HCT116 (cell line): ENCODE data around the gene CPSF2. TPM values are rescaled to one million over a fixed set of nuclear protein-coding genes. Genes with fewer than 3 reads are reported as not detected.

Source experiments
- ATAC-seq: fragments of 200-7000 bp; cut with Tn5 transposase; 2 replicates; pipeline ENCODE4 v1.9.1; 2020; ENCODE audit warnings: mild to moderate bottlenecking, moderate library complexity
- BruUV-seq: library from RNA; stranded (reverse); fragments of 400-500 nt; replicated peaks from 2 replicates; lab custom pipeline; 2021; lab: Mats Ljungman, UMichigan
- CTCF ChIA-PET: fragments of 300-600 bp; sonication (Branson Sonifier 250); formaldehyde crosslinking; loops from one replicate; lab custom pipeline; 2021; ENCODE audit warnings: antibody characterized with exemption; lab: Charles Lee
- POLR2A ChIA-PET: fragments of 300-600, 350-600 bp; sonication (Branson Sonifier 250); formaldehyde crosslinking; loops from one replicate; lab custom pipeline; 2021; ENCODE audit warnings: antibody characterized with exemption; lab: Charles Lee
- RAD21 ChIA-PET, 2 experiments: fragments of 300-600 bp; sonication (Branson Sonifier 250); formaldehyde crosslinking; loops; one replicate each; lab custom pipeline; 2023; ENCODE audit warnings: low total read pairs in 2 of 2; ENCODE audit not compliant: uncharacterized antibody in 2 of 2, unreplicated experiment in 2 of 2, low non-redundant PET in 1 of 2; lab: Charles Lee
- DNase-seq: peaks from one replicate; pipeline ENCODE4 v3.0.0-alpha.2; 2010; ENCODE audit warnings: low read depth, low spot score
- H2AFZ ChIP-seq: fragments of 200-600 bp; shearing (Covaris generic), sonication (generic); 2 replicates; pipeline ENCODE4 v1.6.1; 2017; ENCODE audit warnings: low read depth, mixed run types, mixed read lengths, antibody characterized with exemption, low read length; ENCODE audit not compliant: poor library complexity, severe bottlenecking
- H3K27ac ChIP-seq: 2 replicates; pipeline ENCODE4 v1.5.1; 2012; ENCODE audit warnings: low read depth, low read length
- H3K27me3 ChIP-seq: fragments of 200-600 bp; sonication (generic); 2 replicates; pipeline ENCODE4 v1.6.1; 2016; ENCODE audit warnings: mixed run types, low read length, mixed read lengths; ENCODE audit not compliant: insufficient read depth
- H3K36me3 ChIP-seq, 2 experiments: fragments of 200-500 bp in 1 of 2; fragments of 200-600 bp in 1 of 2; sonication (Bioruptor generic) in 1 of 2; sonication (generic) in 1 of 2; 2 replicates each; pipeline versions ENCODE4 v1.5.1 to v1.6.1; 2014 to 2016; ENCODE audit warnings: low read length in 2 of 2, inconsistent platforms in 1 of 2, mixed read lengths in 1 of 2, mixed run types in 1 of 2; ENCODE audit not compliant: insufficient read depth in 2 of 2, control insufficient read depth in 1 of 2
- H3K4me1 ChIP-seq, 2 experiments: fragments of 200-600 bp in 1 of 2; sonication (generic) in 1 of 2; 2 replicates each; pipeline versions ENCODE4 v1.5.1 to v1.6.1; 2012 to 2017; ENCODE audit warnings: low read length in 2 of 2, inconsistent platforms in 1 of 2, mild to moderate bottlenecking in 1 of 2, mixed read lengths in 1 of 2, mixed run types in 1 of 2, moderate library complexity in 1 of 2; ENCODE audit not compliant: insufficient read depth in 2 of 2, control insufficient read depth in 1 of 2
- H3K4me2 ChIP-seq: fragments of 200-600 bp; sonication (generic); 2 replicates; pipeline ENCODE4 v1.6.1; 2017; ENCODE audit warnings: mixed run types, low read length, mixed read lengths
- H3K4me3 ChIP-seq, 2 experiments: fragments of 200-600 bp in 1 of 2; sonication (generic) in 1 of 2; replicated peaks in 1 of 2; 2 replicates each; pipeline ENCODE4 v1.5.1; 2011 to 2016; ENCODE audit warnings: low read length in 2 of 2, control low read depth in 1 of 2, low read depth in 1 of 2, mild to moderate bottlenecking in 1 of 2, mixed read lengths in 1 of 2, mixed run types in 1 of 2
- H3K79me2 ChIP-seq: fragments of 200-600 bp; sonication (generic); 2 replicates; pipeline ENCODE4 v1.6.1; 2017; ENCODE audit warnings: mild to moderate bottlenecking, mixed run types, low read length, moderate library complexity, mixed read lengths; ENCODE audit not compliant: insufficient read depth
- H3K9ac ChIP-seq: fragments of 200-600 bp; sonication (generic); 2 replicates; pipeline ENCODE4 v1.6.1; 2016; ENCODE audit warnings: low read length, mixed read lengths
- H3K9me2 ChIP-seq: fragments of 200-600 bp; sonication (generic), shearing (Covaris generic); 2 replicates; pipeline ENCODE4 v1.6.1; 2017; ENCODE audit warnings: mixed run types, mild to moderate bottlenecking, moderate library complexity; ENCODE audit not compliant: insufficient read depth
- H3K9me3 ChIP-seq, 2 experiments: fragments of 200-500 bp in 1 of 2; fragments of 200-600 bp in 1 of 2; sonication (Bioruptor generic) in 1 of 2; sonication (generic) in 1 of 2; 2 replicates each; pipeline ENCODE4 v1.6.1; 2014 to 2017; ENCODE audit warnings: low read length in 2 of 2, mixed read lengths in 2 of 2, inconsistent platforms in 1 of 2, low read depth in 1 of 2, mild to moderate bottlenecking in 1 of 2, mixed run types in 1 of 2, moderate library complexity in 1 of 2; ENCODE audit not compliant: control insufficient read depth in 1 of 2, insufficient read depth in 1 of 2
- H4K20me1 ChIP-seq: fragments of 200-600 bp; sonication (generic), shearing (Covaris generic); 2 replicates; pipeline ENCODE4 v1.6.1; 2017; ENCODE audit warnings: mixed run types, mild to moderate bottlenecking, moderate library complexity; ENCODE audit not compliant: insufficient read depth
- ATF3 ChIP-seq: IDR thresholded peaks from 2 replicates; pipeline ENCODE4 v1.6.1; 2012
- CBX3 ChIP-seq: IDR thresholded peaks from 2 replicates; pipeline ENCODE4 v1.6.1; 2012; ENCODE audit warnings: low read depth
- ELF1 ChIP-seq: IDR thresholded peaks from 2 replicates; pipeline ENCODE4 v1.6.1; 2012; ENCODE audit warnings: low read depth, borderline replicate concordance
- FOSL1 ChIP-seq: IDR thresholded peaks from 2 replicates; pipeline ENCODE4 v1.6.1; 2012; ENCODE audit warnings: low read depth
- POLR2A ChIP-seq: IDR thresholded peaks from 2 replicates; pipeline ENCODE4 v1.7.0; 2011; ENCODE audit warnings: borderline replicate concordance; ENCODE audit not compliant: insufficient read depth, insufficient read length; ENCODE audit errors: extremely low read depth
- POLR2AphosphoS5 ChIP-seq: IDR thresholded peaks from 2 replicates; pipeline ENCODE4 v1.6.1; 2011; ENCODE audit warnings: mild to moderate bottlenecking, low read depth, low read length, moderate library complexity
- SIN3A ChIP-seq: IDR thresholded peaks from 2 replicates; pipeline ENCODE4 v1.6.1; 2012; ENCODE audit warnings: low read depth
- TCF7L2 ChIP-seq: IDR thresholded peaks from 2 replicates; pipeline ENCODE4 v1.7.0; 2011; ENCODE audit warnings: borderline replicate concordance, inconsistent platforms; ENCODE audit not compliant: insufficient read depth, insufficient read length; ENCODE audit errors: extremely low read depth
- YY1 ChIP-seq: IDR thresholded peaks from 2 replicates; pipeline ENCODE4 v1.6.1; 2011; ENCODE audit warnings: low read length, low read depth, moderate library complexity, mild to moderate bottlenecking; ENCODE audit not compliant: insufficient replicate concordance; ENCODE audit errors: extremely low read depth
- ZBTB33 ChIP-seq: IDR thresholded peaks from 2 replicates; pipeline ENCODE4 v1.6.1; 2011; ENCODE audit warnings: mild to moderate bottlenecking, low read length, moderate library complexity; ENCODE audit not compliant: insufficient replicate concordance; ENCODE audit errors: extremely low read depth
- ZFX ChIP-seq: fragments of 450-650 bp; IDR thresholded peaks from 2 replicates; pipeline ENCODE4 v1.6.1; 2017
- ZNF274 ChIP-seq: fragments of 200-500 bp; sonication (Bioruptor generic); IDR thresholded peaks from 2 replicates; pipeline ENCODE4 v1.6.1; 2014; ENCODE audit warnings: mild to moderate bottlenecking, low read depth, low read length, inconsistent platforms
- intact Hi-C: fragments of 100-400 bp; cut with micrococcal nuclease; formaldehyde crosslinking; loops from 2 replicates; pipeline ENCODE4 v1.10.0; 2022
- total RNA-seq: library from RNA; stranded (reverse); gene quantifications from one replicate; pipeline ENCODE4 v1.2.1, GENCODE V29; 2021; ENCODE audit not compliant: unreplicated experiment
- TF ChIP-seq, protein P1 (sequence below): IDR thresholded peaks from 2 replicates; pipeline ENCODE4 v1.6.1; 2012; ENCODE audit warnings: low read depth
- TF ChIP-seq, protein P2 (sequence below): IDR thresholded peaks from 2 replicates; pipeline ENCODE4 v1.6.1; 2012

The CPSF2 gene
- total RNA-seq, 1 experiment from 2014 or later, result 77.0 TPM

DNA sequence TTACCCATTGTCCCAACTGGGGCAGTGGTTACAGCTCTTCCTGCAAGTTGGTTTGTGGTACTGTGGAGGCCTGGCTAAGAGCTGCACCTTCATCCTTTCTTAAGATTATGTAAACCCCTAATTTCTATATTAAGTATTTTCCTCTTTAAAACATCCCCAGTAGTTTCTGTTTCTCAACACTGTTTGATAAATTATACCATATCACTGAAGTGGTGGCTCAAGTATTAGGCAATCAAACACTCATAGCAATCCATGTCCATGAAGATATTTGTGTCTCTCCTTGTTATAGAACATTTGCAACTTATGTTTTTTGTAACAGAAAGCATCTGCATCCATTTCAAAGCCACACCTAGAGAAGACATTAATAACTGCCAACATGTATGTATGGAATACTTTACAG lies 47.2 kb upstream of the CPSF2 start (continued):
- TF ChIP-seq, protein P1, sequence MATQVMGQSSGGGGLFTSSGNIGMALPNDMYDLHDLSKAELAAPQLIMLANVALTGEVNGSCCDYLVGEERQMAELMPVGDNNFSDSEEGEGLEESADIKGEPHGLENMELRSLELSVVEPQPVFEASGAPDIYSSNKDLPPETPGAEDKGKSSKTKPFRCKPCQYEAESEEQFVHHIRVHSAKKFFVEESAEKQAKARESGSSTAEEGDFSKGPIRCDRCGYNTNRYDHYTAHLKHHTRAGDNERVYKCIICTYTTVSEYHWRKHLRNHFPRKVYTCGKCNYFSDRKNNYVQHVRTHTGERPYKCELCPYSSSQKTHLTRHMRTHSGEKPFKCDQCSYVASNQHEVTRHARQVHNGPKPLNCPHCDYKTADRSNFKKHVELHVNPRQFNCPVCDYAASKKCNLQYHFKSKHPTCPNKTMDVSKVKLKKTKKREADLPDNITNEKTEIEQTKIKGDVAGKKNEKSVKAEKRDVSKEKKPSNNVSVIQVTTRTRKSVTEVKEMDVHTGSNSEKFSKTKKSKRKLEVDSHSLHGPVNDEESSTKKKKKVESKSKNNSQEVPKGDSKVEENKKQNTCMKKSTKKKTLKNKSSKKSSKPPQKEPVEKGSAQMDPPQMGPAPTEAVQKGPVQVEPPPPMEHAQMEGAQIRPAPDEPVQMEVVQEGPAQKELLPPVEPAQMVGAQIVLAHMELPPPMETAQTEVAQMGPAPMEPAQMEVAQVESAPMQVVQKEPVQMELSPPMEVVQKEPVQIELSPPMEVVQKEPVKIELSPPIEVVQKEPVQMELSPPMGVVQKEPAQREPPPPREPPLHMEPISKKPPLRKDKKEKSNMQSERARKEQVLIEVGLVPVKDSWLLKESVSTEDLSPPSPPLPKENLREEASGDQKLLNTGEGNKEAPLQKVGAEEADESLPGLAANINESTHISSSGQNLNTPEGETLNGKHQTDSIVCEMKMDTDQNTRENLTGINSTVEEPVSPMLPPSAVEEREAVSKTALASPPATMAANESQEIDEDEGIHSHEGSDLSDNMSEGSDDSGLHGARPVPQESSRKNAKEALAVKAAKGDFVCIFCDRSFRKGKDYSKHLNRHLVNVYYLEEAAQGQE, result no peak

- RAD21 ChIA-PET, result no interaction called here
- no peak for ATAC-seq
Observed at GRCh38 chr14:92088494-92088893, 33.3 kb upstream of the CPSF2 start.

More at GRCh38 chr14:92088494-92088893, 33.3 kb upstream of the CPSF2 start:
- Histone ChIP-seq H4K20me1 (no peaks in the 10 kb centered on the region), H3K4me3 (no peak overlapping the region), H3K9me2 (no peaks in the 10 kb centered on the region), H3K4me2 (no peak overlapping the region), H2AFZ (no peak overlapping the region), H3K9me3 (no peaks in the 10 kb centered on the region), H3K36me3 (peaks cover 2 to 14% of the 10 kb centered on the region in 2 experiments; a peak in 2 of 4 replicates), H3K27me3 (no peaks in the 10 kb centered on the region), H3K9ac (no peak overlapping the region), H3K27ac (no peak overlapping the region)
- ChIA-PET CTCF (no interaction called here), POLR2A (no interaction called here)
- no peak for DNase-seq
- intact Hi-C loops, result no loop called here
- BruUV-seq, result no TSS peak
- TF ChIP-seq POLR2AphosphoS5 (no peak), ZNF274 (no peak), CBX3 (no peak), SIN3A (no peak), ATF3 (no peak), ELF1 (no peak), ZBTB33 (no peak), TCF7L2 (no peak), FOSL1 (no peak), ZFX (no peak), YY1 (no peak), POLR2A (no peak)
- TF ChIP-seq, protein P1, result no peak
- TF ChIP-seq, protein P2, sequence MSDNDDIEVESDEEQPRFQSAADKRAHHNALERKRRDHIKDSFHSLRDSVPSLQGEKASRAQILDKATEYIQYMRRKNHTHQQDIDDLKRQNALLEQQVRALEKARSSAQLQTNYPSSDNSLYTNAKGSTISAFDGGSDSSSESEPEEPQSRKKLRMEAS, result no peak
- TF ChIP-seq, all 23 proteins: peak for 0
- Histone ChIP-seq H3K79me2 (no peaks in the 10 kb centered on the region), H3K4me1 (no peaks in the 10 kb centered on the region)
